GM18517 (cell line): ENCODE results near the gene LHFPL4.
"Not testable (repeated sequence)": the region's sequence is repeated elsewhere in the genome, so short reads cannot be mapped to it uniquely, and the experiment has no call there.

Source experiments
- ATAC-seq: cut with Tn5 transposase; IDR thresholded peaks from one replicate; pipeline ENCODE4 v1.9.1; 2021; ENCODE audit warnings: mild to moderate bottlenecking, moderate library complexity; ENCODE audit not compliant: unreplicated experiment

LHFPL4 gene

DNA sequence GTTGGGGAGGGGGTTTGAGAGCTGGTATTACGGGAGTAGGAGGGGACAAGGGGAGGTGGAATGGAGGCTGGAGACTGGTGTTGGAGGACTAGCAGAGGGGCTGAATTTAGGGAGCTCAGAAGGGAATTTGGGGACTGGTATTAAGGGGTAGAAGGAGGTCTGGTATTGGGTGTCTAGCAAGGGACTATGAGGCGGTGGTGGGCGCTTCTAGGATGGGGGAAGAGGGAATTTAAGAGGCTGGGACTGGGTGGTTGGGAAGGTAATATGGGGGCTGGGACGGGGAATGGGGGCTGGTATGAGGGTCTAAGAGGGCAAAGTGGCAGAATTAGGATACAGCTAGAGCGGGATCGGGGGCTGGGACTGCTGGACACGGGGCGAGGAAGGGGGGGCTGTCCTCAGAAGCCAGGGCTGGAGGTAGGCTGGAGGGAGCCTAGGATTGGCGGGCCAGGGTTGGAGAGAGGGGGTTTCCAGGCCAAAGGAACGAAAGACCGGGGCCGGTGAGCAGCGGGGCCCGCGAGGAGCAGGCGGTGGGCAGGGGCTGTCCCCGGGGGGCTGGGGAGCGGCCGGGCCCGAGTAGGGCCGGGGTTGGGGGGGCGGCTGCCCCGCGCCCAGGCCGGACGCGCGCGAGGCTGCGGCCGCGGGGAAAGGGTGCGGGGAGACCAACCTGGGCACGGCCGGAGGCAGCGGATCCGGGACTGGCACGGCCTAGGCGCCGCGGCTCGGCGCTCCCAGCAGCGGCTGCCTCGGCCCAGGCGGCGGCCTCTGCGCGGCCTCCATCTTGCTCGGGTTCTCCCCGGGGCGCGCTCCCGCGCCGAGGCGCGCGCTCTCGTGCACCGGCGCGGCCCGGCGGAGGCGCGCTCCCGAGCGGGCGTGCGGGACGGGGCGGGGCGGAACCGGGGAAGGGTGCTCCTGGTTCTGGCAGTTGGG lies at the start of gene LHFPL4:
TSS of gene LHFPL4 (minus strand) at position 802 of the 927 bp plus-strand sequence. CDS start 1,143 bp downstream, outside the sequence.
- no peak for ATAC-seq

DNA sequence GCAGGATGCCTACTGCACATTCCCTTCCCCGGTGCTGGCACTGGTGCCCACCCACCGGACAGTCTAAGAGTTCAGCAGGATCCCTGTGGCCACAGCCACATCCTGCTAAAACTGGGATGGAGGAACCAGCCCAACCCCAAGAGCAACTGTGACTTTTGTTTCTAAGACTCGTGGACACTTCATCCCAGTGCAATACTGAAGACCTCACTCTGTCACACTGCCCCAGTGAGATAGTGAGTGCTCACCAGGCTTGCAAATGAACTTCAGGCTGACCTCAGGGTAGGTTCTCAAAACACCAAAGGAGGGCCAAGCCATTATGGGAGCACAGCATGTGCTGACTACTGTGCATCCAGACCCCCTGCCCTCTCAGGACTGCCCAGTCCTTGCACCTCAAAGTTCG lies 49.0 kb upstream of the LHFPL4 start:
- no peak for ATAC-seq

DNA sequence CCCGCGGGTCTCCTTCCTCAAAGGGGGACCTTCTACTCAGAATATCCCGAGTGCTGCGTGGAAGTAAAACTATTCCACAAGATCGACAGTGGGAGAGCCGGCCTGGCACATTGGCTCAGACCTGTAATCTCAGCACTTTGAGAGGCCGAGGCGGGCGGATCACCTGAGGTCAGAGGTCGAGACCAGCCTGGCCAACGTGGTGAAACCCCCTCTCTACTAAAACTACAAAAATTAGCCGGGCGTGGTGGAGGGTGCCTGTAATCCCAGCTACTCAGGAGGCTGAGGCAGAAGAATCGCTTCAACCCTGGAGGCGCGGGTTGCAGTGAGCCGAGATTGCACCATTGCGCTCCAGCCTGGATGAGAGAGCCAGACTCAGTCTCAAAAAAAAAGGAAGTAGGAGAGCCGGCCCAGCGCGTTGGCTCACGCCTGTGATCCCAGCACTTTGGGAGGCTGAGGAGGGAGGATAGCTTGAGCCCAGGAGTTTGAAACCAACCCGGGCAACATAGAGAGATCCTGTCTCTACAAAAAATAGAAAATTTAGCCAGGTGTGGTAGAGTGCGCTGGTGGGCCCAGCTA lies 47.5 kb upstream of the LHFPL4 start:
- not testable (repeated sequence) for ATAC-seq

DNA sequence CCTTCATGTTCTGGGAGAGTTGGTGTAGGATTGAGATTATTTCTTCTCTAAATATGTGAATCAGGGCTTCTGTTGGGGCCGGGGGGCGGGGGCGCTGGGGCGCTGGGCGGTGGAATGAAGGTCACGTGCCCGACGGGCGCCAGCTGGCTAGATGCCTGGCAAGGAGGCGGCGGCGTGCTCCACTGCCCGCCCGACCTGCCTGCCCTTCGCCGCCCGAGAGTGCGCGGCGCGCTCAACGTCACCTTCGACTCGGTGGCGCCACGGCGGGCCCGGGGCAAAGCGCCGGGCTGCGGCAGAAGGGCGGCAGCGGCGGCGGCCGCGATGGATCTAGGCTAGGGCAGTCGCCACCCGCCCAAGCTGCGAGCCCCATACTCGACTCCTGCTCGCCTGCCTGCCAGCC lies 47.0 kb upstream of the LHFPL4 start:
- ATAC-seq, result no peak

DNA sequence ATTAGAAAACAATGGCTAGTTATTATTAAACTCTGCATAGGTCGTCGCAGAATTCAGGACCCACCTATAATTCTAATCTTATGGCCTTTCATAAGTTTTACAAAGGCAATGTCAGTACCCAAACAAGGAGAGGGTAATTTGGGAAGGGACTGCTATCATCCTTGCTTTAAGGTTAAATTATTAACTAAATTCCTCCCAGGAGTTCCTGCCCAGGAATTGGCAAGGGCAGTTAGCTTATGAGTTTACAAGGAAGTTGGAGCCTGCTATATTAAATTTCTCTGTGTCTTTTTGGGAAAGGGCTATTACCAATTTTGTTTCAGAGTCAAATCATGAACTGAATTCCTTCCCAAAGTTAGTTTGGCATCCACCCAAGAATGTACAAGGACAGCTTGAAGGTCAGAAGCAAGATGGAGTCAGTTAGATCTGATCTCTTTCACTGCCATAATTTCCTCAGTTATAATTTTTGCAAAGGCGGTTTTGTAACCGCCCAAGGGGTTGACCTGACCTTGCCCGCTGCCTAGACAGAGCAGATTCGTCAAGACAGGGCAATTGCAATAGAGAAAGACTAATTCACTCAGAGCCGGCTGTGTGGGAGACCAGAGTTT lies 45.3 kb upstream of the LHFPL4 start:
- ATAC-seq, result no peak

DNA sequence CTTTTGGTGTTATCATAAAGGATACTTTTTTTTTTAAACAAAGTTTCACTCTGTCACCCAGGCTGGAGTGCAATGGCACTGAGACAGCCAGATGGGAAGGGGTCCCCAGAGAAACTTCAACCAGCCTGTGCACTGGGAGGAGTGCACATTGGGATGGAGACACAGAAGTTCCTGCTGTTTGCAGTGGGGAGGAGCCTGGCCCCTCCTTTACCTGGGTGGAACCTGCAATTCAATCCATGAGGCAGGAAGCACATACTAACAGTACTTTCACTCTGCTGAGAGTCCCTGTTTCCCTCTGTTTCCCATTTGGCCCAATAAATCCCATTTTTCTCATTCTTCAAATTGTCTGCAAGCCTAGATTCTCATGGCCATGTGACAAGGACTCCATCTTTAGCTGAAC lies 42.3 kb upstream of the LHFPL4 start:
- no peak for ATAC-seq

DNA sequence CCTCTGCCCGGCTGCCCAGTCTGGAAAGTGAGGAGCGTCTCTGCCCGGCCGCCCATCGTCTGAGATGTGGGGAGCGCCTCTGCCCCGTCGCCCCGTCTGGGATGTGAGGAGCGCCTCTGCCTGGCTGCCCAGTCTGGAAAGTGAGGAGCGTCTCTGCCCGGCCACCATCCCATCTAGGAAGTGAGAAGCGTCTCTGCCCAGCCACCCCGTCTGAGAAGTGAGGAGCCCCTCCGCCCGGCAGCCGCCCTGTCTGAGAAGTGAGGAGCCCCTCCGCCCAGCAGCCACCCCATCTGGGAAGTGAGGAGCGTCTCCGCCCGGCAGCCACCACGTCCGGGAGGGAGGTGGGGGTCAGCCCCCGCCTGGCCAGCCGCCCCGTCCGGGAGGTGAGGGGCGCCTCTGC lies 38.2 kb upstream of the LHFPL4 start:
- ATAC-seq, result not testable (repeated sequence)

DNA sequence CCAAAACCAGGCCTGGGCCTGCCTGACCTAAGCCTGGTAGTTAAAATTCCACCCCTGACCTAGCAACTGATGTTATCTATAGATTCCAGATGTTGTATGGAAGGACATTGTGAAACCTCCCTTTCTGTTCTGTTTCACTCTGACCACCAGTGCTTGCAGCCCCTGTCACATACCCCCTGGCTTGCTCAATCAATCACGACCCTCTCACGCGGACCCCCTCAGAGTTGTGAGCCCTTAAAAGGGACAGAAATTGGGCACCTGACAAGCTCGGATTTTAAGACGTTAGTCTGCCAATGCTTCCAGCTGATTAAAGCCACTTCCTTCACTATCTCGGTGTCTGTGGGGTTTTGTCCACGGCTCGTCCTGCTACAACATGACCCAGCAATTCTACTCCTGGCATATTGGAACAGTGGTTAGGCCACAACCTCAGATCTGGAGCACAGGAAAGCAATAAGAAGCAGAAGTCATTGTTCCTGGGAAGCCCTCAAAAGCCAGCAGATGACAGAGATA lies 36.7 kb upstream of the LHFPL4 start:
- no peak for ATAC-seq

DNA sequence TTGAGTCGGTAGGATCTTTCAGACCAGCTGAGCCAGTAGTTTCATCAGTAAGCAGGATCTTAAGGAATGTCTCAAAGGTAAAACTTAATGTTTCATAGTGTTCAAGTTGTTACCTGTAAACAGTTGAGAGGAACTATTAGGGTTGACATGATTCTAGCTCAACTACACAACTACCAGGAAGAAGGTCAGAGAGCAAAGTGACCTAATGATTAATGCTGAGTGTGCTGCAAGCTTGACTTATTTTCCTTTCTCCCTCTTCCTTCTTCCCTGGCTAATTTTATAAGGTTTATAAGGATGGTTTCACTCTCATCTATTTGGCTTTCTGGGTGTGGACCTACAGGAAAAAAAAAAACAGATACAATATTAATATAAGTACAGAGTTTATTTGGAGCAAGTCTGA lies 30.2 kb upstream of the LHFPL4 start:
- no peak for ATAC-seq

DNA sequence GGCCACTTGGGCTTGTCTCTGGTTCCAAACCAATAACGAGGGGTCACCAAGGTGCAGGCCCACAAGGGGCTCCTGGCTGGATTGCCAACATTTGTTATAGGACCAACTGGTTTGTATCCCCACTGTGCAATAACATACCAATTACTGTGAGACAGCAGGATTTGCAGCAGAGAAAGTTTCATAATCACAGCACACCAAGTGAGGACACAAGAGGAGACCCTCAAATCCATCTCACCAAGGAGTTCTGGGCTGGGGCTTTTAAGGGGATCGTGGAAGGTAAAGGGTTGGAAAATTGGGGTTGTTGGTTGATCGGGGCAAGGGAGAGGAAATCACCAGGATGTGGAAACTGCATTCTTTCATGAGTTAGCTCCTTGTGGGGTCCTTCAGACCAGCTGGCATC lies 29.7 kb upstream of the LHFPL4 start:
- ATAC-seq, result no peak

DNA sequence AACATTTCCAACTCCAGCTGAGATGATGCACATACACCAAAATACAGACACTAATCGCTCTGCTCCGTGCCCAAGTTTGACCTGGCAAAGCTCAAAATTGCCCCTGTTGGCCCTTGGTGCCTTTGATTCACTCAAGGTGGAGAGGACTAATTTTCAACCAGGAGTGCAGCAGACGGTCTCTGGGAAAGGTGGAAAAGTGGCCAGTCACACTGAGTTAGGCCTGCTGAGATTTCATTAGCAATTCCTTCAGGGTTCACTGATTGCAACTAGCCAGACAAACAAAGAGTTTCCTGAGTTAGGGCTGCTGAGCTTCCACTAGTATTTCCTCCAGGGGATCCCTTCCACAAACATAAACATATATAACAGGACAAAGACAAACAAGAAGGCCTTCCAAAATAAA lies 28.7 kb upstream of the LHFPL4 start:
- no peak for ATAC-seq

DNA sequence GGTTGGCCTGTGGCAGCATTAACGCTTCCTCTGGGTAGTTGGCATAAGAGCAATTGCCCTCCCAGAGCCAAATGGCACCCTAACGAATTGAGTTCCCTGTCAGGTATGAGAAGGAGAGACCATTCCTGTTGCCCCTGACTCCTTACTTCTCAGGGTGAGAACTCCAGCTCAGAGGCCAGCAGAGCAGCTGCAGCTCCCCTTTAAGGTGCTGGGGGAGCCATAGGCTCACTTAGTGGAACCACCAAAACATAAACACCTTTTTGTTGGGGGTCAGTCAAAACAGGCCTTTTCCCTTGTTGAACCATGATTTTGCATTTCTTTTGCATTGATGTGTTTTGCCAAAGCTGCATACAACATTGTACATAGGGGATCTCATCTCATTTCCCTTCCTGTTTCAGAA lies 28.1 kb upstream of the LHFPL4 start:
- ATAC-seq, result no peak

DNA sequence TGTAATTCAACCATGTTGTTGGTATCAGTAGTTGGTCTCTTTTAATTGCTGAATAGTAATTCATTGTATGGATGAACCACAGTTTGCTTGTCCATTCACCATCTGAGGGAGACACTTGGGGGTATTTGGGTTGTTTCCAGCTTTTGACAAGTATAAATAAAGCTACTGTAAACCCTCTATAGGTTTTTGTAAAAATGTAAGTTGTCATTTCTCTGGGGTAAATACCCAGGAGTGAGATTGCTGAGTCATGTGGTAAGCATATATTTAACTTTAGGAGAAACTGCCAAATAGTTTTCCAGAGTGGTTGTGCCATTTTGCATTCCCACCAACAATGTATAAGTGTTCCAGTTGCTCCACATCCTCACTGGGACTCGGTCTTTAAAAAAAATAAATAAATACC lies 15.4 kb upstream of the LHFPL4 start:
- ATAC-seq, result no peak

DNA sequence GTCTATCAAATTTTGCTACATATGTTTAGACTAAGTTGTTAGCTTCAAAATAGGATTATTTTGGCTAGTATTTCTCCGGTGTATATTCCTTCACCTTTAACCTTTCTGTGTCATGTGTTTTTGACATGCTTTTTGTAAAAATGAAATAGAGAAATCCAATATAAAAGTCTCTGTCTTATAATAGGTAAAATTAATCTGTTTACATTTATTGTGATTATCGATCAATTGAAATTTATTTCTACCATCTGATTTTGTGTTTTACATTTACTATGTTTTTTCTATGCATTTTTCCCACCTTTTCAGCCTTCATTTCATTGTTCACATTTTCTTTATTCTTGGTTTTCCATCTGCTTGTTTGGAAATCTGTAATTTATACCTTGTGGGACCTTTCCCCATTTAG lies 11.7 kb upstream of the LHFPL4 start:
- no peak for ATAC-seq

DNA sequence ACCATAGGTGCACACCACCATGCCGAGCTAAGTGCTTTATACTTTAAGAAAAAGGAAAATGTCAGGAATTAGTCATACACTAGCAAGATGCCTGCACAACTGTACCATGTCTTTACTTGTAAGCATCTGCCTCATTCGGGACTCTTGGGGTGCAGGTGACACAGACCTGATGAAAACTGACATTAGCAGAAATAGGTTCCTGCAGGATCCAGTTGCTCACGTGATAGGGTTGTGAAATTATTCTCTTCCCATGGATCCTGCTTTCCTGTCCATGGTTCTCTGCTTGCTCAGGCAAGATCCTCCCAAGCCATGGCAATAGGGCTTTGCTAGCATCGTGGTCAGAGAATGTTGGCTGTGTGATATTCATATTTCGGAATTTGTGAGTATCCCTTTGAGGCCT lies 10.2 kb upstream of the LHFPL4 start:
- no peak for ATAC-seq

DNA sequence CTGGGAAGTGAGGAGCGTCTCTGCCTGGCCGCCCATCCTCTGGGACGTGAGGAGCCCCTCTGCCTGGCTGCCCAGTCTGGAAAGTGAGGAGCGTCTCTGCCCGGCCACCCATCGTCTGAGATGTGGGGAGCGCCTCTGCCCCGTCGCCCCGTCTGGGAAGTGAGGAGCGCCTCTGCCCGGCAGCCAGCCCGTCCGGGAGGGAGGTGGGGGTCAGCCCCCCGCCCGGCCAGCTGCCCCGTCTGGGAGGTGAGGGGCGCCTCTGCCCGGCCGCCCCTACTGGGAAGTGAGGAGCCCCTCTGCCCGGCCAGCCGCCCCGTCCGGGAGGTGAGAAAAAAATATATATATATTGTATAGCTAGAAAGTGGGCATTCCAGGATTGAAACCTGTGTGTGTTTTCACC lies 6.4 kb upstream of the LHFPL4 start:
- not testable (repeated sequence) for ATAC-seq

DNA sequence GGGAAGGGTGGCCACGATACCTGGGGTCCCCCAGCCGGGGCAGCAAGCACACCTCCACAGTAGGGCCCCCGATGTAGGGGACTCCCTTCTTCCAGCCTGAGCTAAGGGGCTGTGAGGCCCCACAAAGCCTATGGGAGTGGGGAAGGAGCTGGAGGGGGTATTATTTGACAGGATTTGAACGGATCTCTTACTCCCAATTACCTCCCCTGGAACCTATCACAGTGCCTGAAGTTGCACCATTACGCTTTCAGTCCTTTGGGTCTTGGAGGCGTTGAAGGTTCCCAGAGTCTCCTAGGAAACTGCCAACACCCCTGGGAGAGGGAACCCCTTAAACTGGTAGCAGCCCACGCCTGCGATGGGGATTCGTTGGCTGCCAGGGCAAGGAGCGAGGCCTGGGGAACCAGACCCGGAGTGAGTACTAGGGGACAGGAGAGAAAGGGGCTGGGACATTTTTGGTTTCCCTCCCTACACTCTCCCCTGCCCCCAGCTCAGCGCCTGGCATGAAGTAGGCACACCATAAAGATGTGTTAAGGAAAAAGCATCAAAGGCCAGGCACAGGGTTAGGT lies 409 bp upstream of the LHFPL4 start:
- no peak for ATAC-seq

DNA sequence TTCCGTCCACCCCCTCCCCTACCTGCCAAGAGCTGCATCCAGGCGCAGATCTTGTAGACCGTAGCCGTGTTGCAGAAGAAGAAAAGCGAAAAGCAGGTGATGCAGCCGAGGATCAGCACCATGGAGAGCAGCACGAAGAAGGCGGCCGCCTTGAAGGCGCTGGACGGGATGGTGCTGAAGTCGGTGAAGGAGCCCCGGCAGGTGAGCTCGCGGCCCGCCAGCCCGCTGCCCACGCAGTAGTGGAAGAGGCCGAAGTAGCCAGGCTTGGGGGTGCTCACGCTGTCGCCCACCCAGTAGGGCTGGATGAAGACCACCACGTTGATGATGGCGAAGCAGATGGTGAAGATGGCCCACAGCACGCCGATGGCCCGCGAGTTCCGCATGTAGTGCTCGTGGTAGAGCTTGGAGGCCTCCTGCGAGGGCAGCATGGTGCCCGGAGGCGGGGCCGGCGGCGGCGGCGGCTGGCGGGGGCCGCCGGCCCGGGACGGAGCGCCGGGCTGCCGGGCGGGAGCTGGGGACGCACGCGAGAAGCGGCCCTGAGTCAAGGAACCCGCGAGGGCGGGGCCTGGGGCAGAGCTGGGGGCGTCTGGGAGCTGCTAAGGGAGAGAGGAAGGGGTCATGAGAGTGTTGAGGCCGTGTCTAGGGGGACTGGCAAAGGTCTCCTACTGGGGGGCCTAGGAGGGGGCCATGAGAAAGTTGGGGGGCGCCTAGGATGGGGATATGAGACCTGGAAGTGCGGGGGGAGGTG lies 1.2 kb downstream of the LHFPL4 start:
- ATAC-seq, result no peak

DNA sequence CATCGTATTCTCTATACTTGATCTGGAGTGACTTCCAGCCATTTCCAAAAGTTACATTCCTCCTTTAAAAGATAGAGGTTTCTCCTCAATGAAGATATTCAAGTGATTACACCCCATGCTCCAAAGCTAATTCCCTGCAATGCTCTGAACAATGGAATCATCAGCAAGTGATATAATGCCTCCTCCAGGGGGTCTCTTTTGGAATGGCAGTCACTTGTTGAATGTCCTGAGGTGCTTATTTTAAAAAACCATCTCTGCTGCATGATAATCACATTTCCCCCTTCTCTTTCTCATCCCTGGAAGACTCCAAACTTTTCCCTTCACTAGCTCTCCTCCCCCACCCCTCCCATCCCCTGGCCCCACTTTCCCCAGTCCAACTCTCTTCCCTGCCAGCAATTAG lies 2.6 kb downstream of the LHFPL4 start:
- no peak for ATAC-seq

DNA sequence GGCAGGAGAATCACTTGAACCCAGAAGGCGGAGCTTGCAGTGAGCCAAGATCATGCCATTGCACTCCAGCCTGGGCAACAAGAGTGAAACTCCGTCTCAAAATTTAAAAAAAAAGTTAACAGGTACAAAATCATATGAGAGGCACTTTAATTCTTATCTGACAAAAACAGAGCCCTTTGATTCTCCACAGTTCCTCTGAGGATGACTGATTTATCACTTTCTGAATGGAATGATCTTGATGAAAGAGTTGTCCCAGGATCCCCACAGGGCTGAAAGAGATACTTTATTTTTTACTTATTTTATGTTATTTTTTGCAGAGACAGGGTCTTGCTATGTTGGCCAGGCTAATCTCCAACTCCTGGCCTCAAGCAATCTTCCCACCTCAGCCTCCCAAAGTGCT lies 4.0 kb downstream of the LHFPL4 start:
- no peak for ATAC-seq

DNA sequence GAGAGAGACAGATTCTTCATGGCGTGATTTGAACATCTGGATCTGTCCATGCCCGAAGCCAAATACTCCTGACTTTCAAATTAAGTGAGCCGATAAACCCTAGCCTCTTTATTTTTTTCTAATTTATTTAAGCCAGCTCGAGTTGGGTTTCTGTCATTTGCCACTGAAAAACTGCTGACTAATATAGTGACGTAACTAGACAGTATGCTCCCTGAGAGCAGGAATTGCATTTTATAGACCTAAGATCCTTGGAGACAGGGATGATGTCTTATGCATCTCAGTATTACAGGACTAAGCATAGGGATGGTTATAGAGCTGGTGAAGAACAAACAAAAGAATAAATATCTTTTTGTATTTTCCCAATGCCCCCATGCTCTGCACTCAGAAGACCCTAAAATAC lies 4.6 kb downstream of the LHFPL4 start:
- ATAC-seq, result no peak
